H4 (cell line): Measurements from ENCODE around the gene SENP8. TPM values are rescaled to one million over a fixed set of nuclear protein-coding genes. Genes with fewer than 3 reads are reported as not detected.

Experiments used
- DNase-seq: peaks from one replicate; pipeline ENCODE4 v3.0.0-alpha.2; 2015; ENCODE audit warnings: low spot score
- total RNA-seq: library from RNA; depleted of rRNA; stranded (reverse); fragments of >200 nt; shearing (Covaris generic); gene quantifications from 2 replicates; pipeline ENCODE4 v1.2.3, GENCODE V29; 2014

SENP8 gene
- total RNA-seq, 1 experiment from 2014 or later = 2.5 TPM

- no peak for DNase-seq
Measured at GRCh38 chr15:72113347-72114031, 4.7 kb upstream of the SENP8 start.

- peak; percentile 17 for DNase-seq
Measured at GRCh38 chr15:72116731-72117485, 1.3 kb upstream of the SENP8 start.

- peak; percentile 56 for DNase-seq
Measured at GRCh38 chr15:72117486-72118016, 652 bp upstream of the SENP8 start.

- no peak for DNase-seq
Measured at GRCh38 chr15:72124218-72124617, 6.0 kb downstream of the SENP8 start.

GRCh38 chr15:72127724-72128322 lies 9.6 kb downstream of the SENP8 start:
- no peak for DNase-seq

- DNase-seq = no peak
Measured at GRCh38 chr15:72128359-72128758, 10.2 kb downstream of the SENP8 start.

- no peak for DNase-seq
Measured at GRCh38 chr15:72130272-72130671, 12.1 kb downstream of the SENP8 start.

- DNase-seq = no peak
Measured at GRCh38 chr15:72131922-72132321, 13.7 kb downstream of the SENP8 start.

- no peak for DNase-seq
Measured at GRCh38 chr15:72133211-72133610, 15.0 kb downstream of the SENP8 start.

- no peak for DNase-seq
Measured at GRCh38 chr15:72135719-72136118, 17.5 kb downstream of the SENP8 start.

- DNase-seq = no peak
Measured at GRCh38 chr15:72136170-72137051, 18.2 kb downstream of the SENP8 start.

GRCh38 chr15:72139667-72140066 lies 21.5 kb downstream of the SENP8 start:
- no peak for DNase-seq

GRCh38 chr15:72140088-72140487 lies 21.9 kb downstream of the SENP8 start:
- DNase-seq = no peak

GRCh38 chr15:72141171-72142084 lies 23.2 kb downstream of the SENP8 start:
- DNase-seq = no peak

GRCh38 chr15:72146221-72146620 lies 28.0 kb downstream of the SENP8 start:
- no peak for DNase-seq

- no peak for DNase-seq
Measured at GRCh38 chr15:72146934-72147333, 28.7 kb downstream of the SENP8 start.

GRCh38 chr15:72147418-72147817 lies 29.2 kb downstream of the SENP8 start:
- DNase-seq = no peak

- DNase-seq = peak; percentile 64
Measured at GRCh38 chr15:72153269-72154000, 35.2 kb downstream of the SENP8 start.

- DNase-seq = no peak
Measured at GRCh38 chr15:72154316-72154715, 36.1 kb downstream of the SENP8 start.
